CD4-positive, alpha-beta T cell treated with Interleukin-1 beta for 1 hour (primary cell): ENCODE results near the gene BTN3A1.
A peak's percentile ranks its signal among the peaks of the same experiment; 100 is the strongest.
"Not testable (repeated sequence)": the region's sequence is repeated elsewhere in the genome, so short reads cannot be mapped to it uniquely, and the experiment has no call there.

ENCODE experiments used
- DNase-seq, 2 donors: peaks; one replicate each; pipeline ENCODE4 v3.0.0-alpha.2; 2020 to 2022

Gene BTN3A1

GRCh38 chr6:26401987-26402658, at the start of gene BTN3A1:
Gene BTN3A1 (plus strand): TSS chr6:26402275. CDS start chr6:26405564, 3,289 bp downstream.
- peak; percentile 67 to 85 for DNase-seq

GRCh38 chr6:26352315-26352714, 49.8 kb upstream of the BTN3A1 start:
- DNase-seq = no peak

GRCh38 chr6:26354162-26354561, 47.9 kb upstream of the BTN3A1 start:
- DNase-seq = no peak

GRCh38 chr6:26355366-26355765, 46.7 kb upstream of the BTN3A1 start:
- no peak for DNase-seq

- not testable (repeated sequence) for DNase-seq
Measured at GRCh38 chr6:26357543-26357942, 44.5 kb upstream of the BTN3A1 start.

GRCh38 chr6:26358511-26358981, 43.5 kb upstream of the BTN3A1 start:
- peak in 1 of 2 donors; percentile 27 for DNase-seq

GRCh38 chr6:26359765-26360164, 42.3 kb upstream of the BTN3A1 start:
- no peak for DNase-seq

GRCh38 chr6:26360451-26361416, 41.3 kb upstream of the BTN3A1 start:
- DNase-seq = peak in 1 of 2 donors; percentile 48

GRCh38 chr6:26361544-26361943, 40.5 kb upstream of the BTN3A1 start:
- no peak for DNase-seq

GRCh38 chr6:26362093-26362835, 39.8 kb upstream of the BTN3A1 start:
- DNase-seq = no peak

GRCh38 chr6:26362836-26363220, 39.2 kb upstream of the BTN3A1 start:
- no peak for DNase-seq

GRCh38 chr6:26363882-26364701, 38.0 kb upstream of the BTN3A1 start:
- peak in 1 of 2 donors; percentile 37 for DNase-seq

GRCh38 chr6:26365633-26365995, 36.5 kb upstream of the BTN3A1 start:
- no peak for DNase-seq

- no peak for DNase-seq
Measured at GRCh38 chr6:26366504-26366903, 35.6 kb upstream of the BTN3A1 start.

GRCh38 chr6:26367114-26367513, 35.0 kb upstream of the BTN3A1 start:
- no peak for DNase-seq

- DNase-seq = not testable (repeated sequence)
Measured at GRCh38 chr6:26371813-26372212, 30.3 kb upstream of the BTN3A1 start.

GRCh38 chr6:26372308-26373144, 29.5 kb upstream of the BTN3A1 start:
- DNase-seq = no peak

GRCh38 chr6:26375270-26375669, 26.8 kb upstream of the BTN3A1 start:
- no peak for DNase-seq

GRCh38 chr6:26377719-26378118, 24.4 kb upstream of the BTN3A1 start:
- no peak for DNase-seq

GRCh38 chr6:26378143-26378542, 23.9 kb upstream of the BTN3A1 start:
- not testable (repeated sequence) for DNase-seq

- no peak for DNase-seq
Measured at GRCh38 chr6:26379292-26379691, 22.8 kb upstream of the BTN3A1 start.
